ENCODE data around the gene FAM107A. TPM values are rescaled to one million over a fixed set of nuclear protein-coding genes. Genes with fewer than 3 reads are reported as not detected.

Gene FAM107A
- polyA plus RNA-seq, 3 donors = 4.0 to 5.7 (median 4.6) TPM

DNA sequence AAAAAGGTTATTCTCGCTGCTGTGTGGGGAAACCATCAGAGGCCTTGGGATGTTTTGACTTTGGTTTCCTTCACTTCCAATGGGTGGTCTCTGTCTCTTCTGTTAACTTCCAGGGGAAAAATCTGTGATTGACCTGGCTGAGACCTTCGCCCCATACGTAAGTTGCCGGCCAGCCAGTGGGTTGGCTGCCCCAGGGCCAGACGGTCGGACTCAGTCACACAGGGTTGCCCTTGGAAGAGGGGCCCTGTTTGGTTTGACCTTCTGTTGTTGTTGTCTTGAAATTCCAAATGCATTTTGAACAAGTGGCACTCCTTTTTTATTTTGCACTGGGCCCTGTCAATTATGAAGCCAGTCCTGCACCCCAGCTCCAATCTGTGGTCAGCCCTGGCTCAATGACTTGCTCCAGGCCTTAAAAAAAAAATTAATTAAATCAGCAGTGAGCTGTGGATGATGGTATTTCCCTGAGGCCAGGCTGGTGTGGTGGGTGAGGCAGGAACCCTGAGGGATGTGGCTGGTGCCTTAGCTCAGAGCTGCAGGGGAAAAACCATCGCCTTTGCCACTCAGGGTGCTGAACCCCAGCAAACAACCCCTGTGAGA, 4.5 kb downstream of the FAM107A start:
- DNase-seq (ENCODE audit: extremely low read depth in 1 of 11, low read depth in 9 of 11, low spot score in 4 of 11) = no peak

DNA sequence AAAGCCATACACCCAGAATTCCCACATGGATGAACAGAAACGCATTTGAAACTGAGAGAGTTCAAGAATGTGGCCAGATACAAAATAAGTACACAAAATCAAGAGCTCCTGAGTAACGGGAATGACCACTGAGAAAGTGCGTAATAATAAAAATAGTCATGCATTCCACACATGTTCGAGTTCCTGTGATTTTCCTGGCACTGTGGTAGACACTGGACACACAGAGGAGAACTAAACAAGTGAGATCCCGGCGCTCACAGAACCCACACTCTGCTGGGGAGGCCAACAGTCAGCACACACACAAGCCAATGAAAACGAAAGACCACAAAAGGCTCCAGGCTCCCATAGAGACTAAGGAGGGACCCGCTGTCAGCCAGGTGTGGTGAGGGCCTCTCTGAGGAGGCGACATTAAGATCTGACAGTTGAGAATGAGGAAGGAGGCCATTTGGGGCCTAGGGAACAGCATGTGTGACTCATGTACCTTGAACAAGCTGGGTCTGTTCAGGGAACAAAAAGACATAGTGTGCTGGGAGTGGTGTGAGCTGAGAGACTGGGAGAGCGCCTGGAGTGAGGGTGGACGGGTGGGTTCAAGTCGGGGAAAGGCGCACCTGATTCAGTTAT, 5.1 kb downstream of the FAM107A start:
- no peak for DNase-seq (ENCODE audit: extremely low read depth in 1 of 11, low read depth in 9 of 11, low spot score in 4 of 11)

DNA sequence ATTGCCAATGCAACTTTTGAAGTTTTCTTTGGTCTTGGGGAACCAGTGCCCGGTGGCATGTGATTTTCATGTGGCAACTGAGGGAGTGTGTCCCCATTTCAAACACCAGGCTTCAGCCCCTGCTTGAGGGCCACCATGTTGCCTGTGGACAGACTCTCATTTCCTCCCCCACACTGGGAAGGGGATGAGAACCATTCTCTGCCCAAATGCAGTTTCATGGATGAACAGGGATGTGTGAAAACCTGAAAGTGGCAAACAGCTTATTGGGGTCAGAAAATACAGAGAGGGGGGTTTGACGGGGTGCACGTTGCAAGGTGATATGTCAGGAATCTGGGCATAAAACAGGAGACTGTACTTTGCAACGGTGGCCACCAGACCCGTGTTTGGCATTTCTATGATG, 6.3 kb downstream of the FAM107A start:
- no peak for DNase-seq (ENCODE audit: extremely low read depth in 1 of 11, low read depth in 9 of 11, low spot score in 4 of 11)

DNA sequence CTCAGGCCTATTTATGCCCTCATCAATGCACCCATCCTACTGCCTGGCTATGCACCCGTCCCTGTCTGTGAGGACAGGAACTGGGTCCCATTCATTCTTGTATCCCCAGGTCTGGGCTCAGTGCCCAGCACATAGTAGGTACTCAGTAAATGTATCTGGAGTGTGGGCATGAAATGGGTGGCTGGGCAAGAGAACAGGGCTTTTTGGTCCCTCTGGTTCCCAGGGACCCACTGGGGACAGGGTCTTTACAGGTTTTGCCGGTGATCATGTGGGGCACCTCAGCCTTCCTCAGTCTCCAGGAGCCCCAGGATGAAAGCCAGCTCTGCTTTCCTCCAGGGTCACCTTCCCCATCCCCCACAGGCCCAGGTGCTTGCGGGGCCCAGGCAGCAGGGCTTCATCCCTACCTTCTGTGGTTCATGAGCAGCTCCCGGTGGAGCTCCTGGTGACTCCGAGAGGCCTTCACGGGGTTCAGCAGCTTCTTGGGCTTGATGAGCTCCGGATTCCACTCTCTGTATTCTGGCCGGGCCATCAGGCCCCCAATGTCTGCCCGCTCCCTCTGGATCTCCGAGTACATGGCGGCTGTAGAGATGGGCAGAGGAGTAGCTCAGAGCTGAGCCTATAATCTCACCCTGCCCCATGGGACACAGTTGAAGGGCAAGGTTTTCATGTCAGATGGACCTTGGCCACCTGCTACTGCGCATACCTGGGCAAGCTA, 7.7 kb downstream of the FAM107A start:
- no peak for DNase-seq (ENCODE audit: extremely low read depth in 1 of 11, low read depth in 9 of 11, low spot score in 4 of 11)

DNA sequence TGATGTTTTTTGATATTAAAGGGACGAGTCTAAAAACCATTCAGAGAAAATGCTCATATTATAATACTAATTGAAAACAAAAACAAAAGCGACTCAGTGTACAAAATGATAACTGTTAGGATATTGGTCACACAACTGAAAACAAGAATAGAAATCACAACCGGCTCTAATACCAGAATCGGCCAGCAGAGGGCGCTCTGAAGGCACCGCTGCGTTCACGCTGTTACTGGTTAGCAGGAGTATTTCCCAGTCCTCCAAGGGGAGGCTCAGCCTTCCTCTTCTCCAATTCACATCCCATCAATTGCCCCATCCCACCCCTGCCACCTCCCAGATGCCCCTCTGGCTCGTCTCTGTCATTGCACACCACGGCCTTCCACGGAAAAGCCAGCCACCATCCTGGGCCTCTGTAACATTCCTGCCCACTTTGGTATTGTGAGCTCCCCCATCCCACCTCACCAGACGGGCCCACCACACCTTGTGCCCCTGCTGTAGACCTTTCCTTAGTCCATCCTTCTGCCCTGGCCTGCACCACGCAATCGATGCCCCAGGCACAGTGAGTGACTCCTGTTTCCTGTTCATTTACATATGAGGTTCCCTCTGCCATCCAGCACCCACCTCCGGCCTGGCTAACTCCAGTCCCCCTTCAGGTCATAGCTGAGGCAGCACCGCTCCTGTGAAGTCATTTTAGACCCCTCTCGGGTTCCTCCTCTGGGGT, 8.5 kb downstream of the FAM107A start:
- DNase-seq (ENCODE audit: extremely low read depth in 1 of 11, low read depth in 9 of 11, low spot score in 4 of 11) = peak in 5 of 11 donors; percentile 45 to 69 (median 63)

DNA sequence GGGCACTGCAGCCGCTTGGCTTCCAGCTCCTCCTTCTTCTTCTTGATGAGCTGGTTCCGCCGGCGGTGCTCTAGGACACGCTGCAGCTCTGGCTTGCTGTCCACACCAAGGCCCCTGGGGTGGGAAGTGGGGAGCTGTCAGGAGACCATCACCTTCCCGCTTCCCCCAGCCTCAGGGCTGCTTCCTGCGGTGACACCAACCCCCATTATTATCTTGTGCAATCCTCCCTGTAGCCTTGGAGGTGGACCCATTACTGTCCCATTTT, 10.0 kb downstream of the FAM107A start:
- no peak for DNase-seq (ENCODE audit: extremely low read depth in 1 of 11, low read depth in 9 of 11, low spot score in 4 of 11)

DNA sequence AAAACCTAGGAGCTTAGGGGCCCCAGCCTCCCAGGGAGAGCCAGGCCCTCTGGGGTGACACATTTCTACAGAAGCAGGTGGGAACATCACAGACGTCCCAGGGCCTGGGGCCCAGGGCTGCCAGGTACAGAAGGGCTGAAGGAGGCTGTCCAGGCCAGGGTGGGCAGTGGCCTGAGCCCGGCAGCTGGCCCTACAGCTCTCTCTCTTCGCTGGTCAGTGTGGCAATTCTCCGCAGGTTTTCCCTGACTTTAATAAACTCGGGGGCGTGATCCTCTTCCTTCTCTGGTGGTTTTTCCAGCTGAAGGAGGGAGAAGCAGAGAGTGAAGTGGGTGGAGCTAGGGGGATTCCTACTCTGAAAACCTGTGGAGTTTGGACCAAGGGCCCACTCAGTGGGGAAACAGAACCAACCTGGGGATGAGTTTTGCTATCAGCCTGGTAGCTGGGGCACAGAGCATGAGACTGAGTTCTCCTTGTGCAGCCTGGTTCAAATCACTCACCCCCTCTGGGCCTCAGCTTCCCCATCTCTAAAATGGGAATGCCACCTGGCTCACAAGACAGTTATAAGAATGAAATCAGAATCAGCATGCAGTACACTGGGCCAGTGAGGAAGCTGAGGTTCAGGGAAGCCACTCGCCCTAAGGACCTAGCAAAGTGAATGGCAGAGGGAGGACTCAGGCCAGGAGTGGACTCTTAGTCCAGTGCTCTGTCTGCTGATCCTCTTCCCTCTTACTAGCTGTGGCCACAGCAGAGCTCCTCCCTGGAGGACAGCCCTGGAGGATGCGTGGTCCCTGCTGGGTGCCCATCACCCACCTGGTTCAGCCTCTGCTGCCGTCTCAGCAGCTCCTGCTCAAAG, 10.6 kb downstream of the FAM107A start:
- no peak for DNase-seq (ENCODE audit: extremely low read depth in 1 of 11, low read depth in 9 of 11, low spot score in 4 of 11)

DNA sequence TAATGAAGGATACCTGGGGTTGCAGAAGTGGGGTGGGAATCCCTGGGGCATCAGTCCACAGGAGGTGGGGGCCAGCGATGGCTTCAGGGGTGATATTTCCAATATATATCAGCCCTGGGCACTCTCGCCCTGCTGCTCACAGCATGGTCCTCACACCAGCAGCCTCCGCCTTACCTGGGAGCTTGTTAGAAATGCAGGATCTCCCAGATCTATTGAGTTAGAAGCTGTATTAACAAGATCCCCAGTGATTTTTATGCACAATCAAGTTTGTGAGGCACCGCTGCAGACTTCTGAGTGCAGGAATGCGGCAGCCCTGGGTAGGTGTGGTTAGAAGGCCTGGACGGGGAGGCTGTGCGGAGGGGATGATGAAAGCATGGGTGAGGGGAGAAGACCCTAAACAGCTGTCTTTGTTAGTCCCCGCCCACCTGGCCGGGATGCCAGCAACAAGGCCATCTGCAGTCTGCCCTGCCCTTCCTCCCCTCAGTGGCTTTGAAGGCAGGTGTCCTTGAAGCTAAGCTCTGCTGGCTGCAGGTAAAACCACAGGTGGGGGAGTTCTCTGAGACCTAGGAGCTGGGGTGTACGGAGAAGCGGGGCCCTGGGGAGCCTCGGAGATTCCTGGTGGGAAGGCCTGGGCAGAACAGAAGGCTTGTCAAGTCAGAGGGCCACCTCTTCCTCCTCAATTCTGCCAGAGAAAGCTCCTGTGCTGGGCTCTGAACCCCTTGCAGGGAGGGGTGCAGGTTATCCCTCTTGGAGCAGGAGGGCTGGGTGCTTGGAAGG, 11.4 kb downstream of the FAM107A start:
- no peak for DNase-seq (ENCODE audit: extremely low read depth in 1 of 11, low read depth in 9 of 11, low spot score in 4 of 11)

DNA sequence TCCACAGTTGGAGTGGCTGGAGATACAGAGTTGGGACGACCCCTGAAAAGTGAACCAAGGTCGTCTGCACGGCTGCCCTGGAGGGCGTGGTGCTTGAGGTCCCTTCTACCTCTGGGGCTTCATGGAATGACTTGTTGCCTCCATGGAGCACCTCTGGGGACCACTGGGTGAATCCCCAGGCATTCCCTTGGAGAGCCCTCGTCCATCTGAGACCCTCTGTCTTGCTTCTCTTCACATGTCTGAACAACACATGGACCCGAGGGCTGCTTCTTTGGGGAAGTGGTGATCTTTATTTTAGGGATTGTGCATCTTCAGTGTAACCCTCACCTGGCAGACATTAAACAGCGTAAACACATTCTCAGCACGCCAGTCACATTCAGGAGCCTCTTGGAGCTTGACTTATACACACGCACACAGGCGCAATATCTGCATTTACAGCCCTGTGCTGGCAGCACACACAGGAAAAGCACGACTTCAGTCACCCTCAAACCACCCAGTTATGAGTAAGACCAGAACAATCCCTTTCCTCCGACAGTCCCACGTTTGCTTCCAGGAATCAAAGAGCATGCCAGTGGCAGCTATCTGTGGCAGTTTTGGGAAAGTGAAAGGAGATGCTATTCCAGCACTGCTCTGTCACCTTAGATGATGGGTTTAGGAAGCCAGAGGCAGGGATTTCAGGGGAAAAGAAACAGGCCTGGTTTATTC, 12.6 kb downstream of the FAM107A start:
- DNase-seq (ENCODE audit: extremely low read depth in 1 of 11, low read depth in 9 of 11, low spot score in 4 of 11) = no peak

DNA sequence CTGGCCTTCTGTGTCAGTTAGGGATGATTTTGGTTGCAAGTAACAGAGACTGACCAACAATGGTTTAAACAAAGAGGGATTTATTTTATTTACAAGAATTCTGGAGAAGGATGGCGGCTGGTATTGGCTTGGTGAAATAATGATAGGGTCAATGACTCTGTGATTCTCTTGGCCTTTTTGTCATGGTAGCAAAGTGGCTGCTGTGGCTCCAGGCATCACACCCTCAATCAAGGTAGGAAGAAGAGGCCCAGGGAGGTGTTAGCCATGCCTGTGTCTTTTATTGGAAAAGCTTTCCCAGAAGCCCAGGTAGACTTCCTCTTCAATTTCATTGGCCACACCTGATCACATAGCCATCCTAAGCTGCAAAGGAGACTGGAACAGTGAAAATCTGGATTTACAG, 13.1 kb downstream of the FAM107A start:
- no peak for DNase-seq (ENCODE audit: extremely low read depth in 1 of 11, low read depth in 9 of 11, low spot score in 4 of 11)

DNA sequence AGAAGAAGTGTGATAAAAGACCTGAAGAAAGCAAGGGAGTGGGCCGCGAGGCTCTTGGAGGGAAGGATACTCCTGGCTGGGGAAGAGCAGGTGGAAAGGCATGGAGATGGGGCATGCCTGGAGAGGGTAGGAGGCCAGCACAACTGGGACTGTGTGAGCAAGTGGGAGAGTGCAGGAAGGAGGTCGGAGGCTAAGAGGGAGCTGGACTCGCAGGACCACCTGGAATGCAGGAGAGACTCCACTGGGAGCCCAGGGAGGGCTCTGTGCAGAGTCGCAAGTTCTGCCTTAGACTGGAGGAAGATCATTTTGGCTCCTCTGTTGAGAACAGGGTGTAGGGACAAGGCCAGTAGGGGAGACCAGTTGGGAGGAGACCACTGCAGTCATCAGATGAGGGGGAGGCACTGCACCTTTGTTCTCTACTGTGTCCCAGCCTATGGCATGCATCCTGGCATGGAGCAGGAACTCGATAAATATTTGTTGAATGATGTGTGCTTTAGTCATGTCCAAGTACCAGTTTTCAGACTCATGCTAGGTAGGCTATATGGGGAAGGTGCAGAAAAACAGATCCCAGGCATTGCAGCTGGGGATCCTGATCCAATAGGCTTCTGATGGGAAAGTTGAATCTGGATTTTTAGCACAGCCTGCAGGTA, 13.7 kb downstream of the FAM107A start:
- DNase-seq (ENCODE audit: extremely low read depth in 1 of 11, low read depth in 9 of 11, low spot score in 4 of 11) = no peak

DNA sequence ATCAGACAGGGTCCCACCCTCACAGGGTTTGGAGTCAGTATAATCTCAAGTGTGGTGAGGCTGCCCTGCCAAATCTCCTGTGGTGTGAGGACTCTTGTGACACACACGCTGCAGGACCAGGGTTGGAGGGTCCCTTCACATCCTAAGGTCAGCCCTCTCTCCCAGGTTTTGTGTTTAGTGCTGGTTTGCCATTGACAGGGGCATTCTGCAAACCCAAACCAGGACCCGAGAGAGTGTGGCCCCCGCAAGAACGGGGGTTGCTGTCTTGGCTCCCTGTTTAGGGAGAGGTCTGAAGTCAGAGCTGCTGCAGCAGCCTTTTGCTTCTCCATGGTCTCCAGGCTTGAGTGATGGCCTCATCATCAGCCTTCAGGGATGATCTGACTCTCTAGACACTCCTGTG, 14.7 kb downstream of the FAM107A start:
- DNase-seq (ENCODE audit: extremely low read depth in 1 of 11, low read depth in 9 of 11, low spot score in 4 of 11) = no peak

DNA sequence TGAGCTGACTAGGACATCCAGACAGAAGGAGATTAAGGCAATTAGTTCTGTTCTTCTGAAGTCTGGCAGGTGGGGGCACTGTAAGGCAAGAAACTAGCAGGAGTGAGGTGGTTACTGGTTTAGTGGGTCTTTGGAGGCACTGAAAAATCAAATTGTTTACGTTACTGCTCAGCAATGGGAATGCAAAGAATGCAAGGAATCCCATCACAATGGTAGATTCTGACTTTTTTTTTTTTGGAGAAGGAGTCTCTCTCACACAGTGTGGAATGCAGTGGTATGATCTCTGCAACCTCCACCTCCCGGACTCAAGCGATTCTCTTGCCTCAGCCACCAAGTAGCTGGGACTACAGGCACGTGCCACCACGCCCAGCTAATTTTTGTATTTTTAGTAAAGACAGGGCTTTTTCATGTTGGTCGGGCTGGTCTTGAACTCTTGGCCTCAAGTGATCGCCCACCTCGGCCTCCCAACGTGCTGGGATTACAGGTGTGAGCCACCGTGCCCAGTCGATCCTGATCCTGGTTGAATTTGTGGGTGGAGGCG, 16.4 kb downstream of the FAM107A start:
- no peak for DNase-seq (ENCODE audit: extremely low read depth in 1 of 11, low read depth in 9 of 11, low spot score in 4 of 11)

DNA sequence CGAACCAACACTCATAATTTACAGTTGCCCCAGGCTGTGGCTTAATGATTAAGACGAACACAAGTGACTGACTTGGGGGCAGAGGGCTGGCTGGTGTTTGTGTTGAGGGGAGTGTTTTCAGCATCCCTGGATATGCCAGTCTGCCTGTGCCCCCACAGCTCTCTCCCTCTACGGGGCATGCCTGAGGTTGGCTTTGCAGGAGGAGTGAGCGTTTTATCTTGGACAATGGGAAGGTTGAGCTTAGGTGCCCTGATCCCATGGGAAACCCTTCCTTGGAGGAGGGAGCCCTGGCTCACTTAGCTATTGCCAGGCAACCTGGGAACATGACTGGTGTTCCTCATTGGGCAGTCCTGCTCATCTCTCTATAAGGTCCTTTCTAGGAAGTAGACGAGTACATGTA, 17.6 kb downstream of the FAM107A start:
- no peak for DNase-seq (ENCODE audit: extremely low read depth in 1 of 11, low read depth in 9 of 11, low spot score in 4 of 11)

DNA sequence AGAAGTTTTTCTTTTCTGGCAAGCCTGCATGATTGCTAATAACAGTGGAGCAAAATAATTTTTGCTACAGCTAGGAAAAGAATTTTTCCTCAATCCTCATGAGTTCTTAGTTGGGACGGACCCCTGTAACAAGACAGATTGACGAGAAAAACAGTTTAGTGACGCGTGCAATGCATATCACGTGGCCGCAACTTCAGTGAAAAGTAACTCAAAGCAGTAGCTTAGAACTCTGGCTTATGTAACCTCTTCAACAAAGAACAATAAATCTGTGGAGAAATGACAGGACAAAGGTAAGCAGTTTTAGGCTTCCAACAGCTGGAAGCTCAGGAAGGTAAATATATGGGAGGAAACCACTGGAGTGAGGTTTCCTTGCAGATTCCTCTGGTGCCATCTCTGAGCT, 19.7 kb downstream of the FAM107A start:
- DNase-seq (ENCODE audit: extremely low read depth in 1 of 11, low read depth in 9 of 11, low spot score in 4 of 11) = no peak

DNA sequence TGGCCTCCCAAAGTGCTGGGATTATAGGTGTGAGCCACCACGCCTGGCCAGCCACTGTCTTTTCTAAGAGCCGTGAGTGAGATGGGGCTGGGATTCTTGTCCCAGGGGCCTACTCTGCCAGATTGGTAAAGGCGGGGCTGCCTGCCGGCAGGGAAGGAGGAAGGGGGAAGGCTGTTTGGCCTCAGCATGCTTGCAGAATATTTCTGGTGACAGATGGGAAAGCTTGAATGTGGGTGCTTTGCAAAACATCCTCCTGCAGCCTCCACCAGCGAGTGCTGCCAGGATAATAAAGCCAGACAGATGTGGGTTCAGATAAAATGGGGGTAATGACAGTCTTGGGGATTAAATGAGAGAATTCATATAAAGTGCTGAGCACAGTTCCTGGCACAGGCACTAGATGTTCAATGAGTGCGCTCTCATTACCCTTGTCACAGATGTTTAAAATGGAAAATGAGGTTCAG, 20.4 kb downstream of the FAM107A start:
- no peak for DNase-seq (ENCODE audit: extremely low read depth in 1 of 11, low read depth in 9 of 11, low spot score in 4 of 11)

DNA sequence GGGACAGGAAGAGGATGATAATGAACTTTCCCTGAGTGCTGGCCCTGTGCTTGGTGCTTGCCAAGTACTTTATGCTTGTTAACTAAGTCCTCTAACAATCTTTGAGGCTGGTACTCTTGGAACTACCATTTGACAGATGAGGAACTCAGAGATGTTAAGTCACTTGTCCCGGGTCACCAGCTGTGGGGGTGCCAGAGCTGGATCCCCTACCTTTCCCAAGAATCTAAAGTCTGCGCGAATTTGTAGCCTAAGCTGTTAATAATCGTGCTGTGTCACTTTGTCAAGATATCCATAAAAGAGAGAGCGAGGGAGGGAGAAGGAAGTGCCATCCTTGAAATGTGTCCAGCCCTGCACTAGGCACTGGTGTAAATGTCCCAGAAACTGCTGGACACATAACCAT, 21.2 kb downstream of the FAM107A start:
- DNase-seq (ENCODE audit: extremely low read depth in 1 of 11, low read depth in 9 of 11, low spot score in 4 of 11) = no peak

All from renal cortex interstitium (tissue), 11 donors.